Fibroblast of skin of abdomen (primary cell): ENCODE results near the gene LRRK1.

Experiments used
- DNase-seq: peaks from one replicate; pipeline ENCODE4 v3.0.0-alpha.2; 2013

The LRRK1 gene

GRCh38 chr15:100980410-100981046, 61.4 kb downstream of the LRRK1 start:
- DNase-seq, result no peak

GRCh38 chr15:100981086-100981485, 61.9 kb downstream of the LRRK1 start:
- no peak for DNase-seq

GRCh38 chr15:100983221-100983620, 64.1 kb downstream of the LRRK1 start:
- no peak for DNase-seq

GRCh38 chr15:100985401-100985800, 66.2 kb downstream of the LRRK1 start:
- DNase-seq, result no peak

- no peak for DNase-seq
Observed at GRCh38 chr15:100986158-100986896, 67.2 kb downstream of the LRRK1 start.

GRCh38 chr15:100987143-100987542, 68.0 kb downstream of the LRRK1 start:
- no peak for DNase-seq

GRCh38 chr15:100988297-100988696, 69.1 kb downstream of the LRRK1 start:
- DNase-seq, result no peak

- DNase-seq, result no peak
Observed at GRCh38 chr15:100988857-100989256, 69.7 kb downstream of the LRRK1 start.

- no peak for DNase-seq
Observed at GRCh38 chr15:100994597-100995446, 75.7 kb downstream of the LRRK1 start.

GRCh38 chr15:100995471-100996430, 76.6 kb downstream of the LRRK1 start:
- no peak for DNase-seq

- DNase-seq, result no peak
Observed at GRCh38 chr15:100997442-100997841, 78.3 kb downstream of the LRRK1 start.

- DNase-seq, result no peak
Observed at GRCh38 chr15:100998630-100999029, 79.5 kb downstream of the LRRK1 start.

- DNase-seq, result peak; percentile 45
Observed at GRCh38 chr15:100999369-100999768, 80.2 kb downstream of the LRRK1 start.

GRCh38 chr15:101000271-101000681, 81.1 kb downstream of the LRRK1 start:
- peak; percentile 22 for DNase-seq

- DNase-seq, result no peak
Observed at GRCh38 chr15:101001056-101001455, 81.9 kb downstream of the LRRK1 start.

- no peak for DNase-seq
Observed at GRCh38 chr15:101001796-101002195, 82.6 kb downstream of the LRRK1 start.

GRCh38 chr15:101003081-101003480, 83.9 kb downstream of the LRRK1 start:
- no peak for DNase-seq

GRCh38 chr15:101003706-101004105, 84.5 kb downstream of the LRRK1 start:
- no peak for DNase-seq

GRCh38 chr15:101004500-101004899, 85.3 kb downstream of the LRRK1 start:
- no peak for DNase-seq

GRCh38 chr15:101004986-101005747, 86.0 kb downstream of the LRRK1 start:
- DNase-seq, result no peak
